BE2C (cell line): ENCODE measurements around the gene RNF207.

ENCODE experiments used
- DNase-seq: peaks from one replicate; pipeline ENCODE4 v3.0.0-alpha.2; 2020
- H3K27me3 ChIP-seq: fragments of 250-450 bp; sonication (Bioruptor Pico); 2 replicates; pipeline ENCODE4 v1.5.1; 2020; ENCODE audit warnings: mild to moderate bottlenecking
- H3K36me3 ChIP-seq: fragments of 250-450 bp; sonication (Bioruptor Pico); 2 replicates; pipeline ENCODE4 v1.5.1; 2020; ENCODE audit warnings: mild to moderate bottlenecking
- H3K4me1 ChIP-seq: fragments of 250-450 bp; sonication (Bioruptor Pico); 2 replicates; pipeline ENCODE4 v1.5.1; 2020
- H3K4me3 ChIP-seq: 2 replicates; pipeline ENCODE4 v1.5.1; 2011; ENCODE audit warnings: low read depth, low read length
- H3K9me3 ChIP-seq: fragments of 250-450 bp; sonication (Bioruptor Pico); 2 replicates; pipeline ENCODE4 v1.5.1; 2020
- CTCF ChIP-seq: IDR thresholded peaks from 2 replicates; pipeline ENCODE4 v1.5.1; 2012; ENCODE audit warnings: mild to moderate bottlenecking, low read depth, low read length

RNF207 gene

GRCh38 chr1:6202256-6202655 lies 3.7 kb upstream of the RNF207 start:
- H3K36me3 ChIP-seq = peaks cover 11% of the 10 kb centered on the region
- DNase-seq = no peak
- no peak for TF ChIP-seq CTCF
- no peaks in the 10 kb centered on the region for H3K27me3 ChIP-seq
- no peaks in the 10 kb centered on the region for H3K4me1 ChIP-seq
- H3K9me3 ChIP-seq = no peaks in the 10 kb centered on the region
- H3K4me3 ChIP-seq = no peak overlapping the region

- no peaks in the 10 kb centered on the region for H3K4me1 ChIP-seq
- no peak for TF ChIP-seq CTCF
- H3K9me3 ChIP-seq = no peaks in the 10 kb centered on the region
- no peaks in the 10 kb centered on the region for H3K27me3 ChIP-seq
- H3K36me3 ChIP-seq = no peaks in the 10 kb centered on the region
- no peak overlapping the region for H3K4me3 ChIP-seq
- no peak for DNase-seq
Measured at GRCh38 chr1:6206520-6206855, 569 bp downstream of the RNF207 start.

DNA sequence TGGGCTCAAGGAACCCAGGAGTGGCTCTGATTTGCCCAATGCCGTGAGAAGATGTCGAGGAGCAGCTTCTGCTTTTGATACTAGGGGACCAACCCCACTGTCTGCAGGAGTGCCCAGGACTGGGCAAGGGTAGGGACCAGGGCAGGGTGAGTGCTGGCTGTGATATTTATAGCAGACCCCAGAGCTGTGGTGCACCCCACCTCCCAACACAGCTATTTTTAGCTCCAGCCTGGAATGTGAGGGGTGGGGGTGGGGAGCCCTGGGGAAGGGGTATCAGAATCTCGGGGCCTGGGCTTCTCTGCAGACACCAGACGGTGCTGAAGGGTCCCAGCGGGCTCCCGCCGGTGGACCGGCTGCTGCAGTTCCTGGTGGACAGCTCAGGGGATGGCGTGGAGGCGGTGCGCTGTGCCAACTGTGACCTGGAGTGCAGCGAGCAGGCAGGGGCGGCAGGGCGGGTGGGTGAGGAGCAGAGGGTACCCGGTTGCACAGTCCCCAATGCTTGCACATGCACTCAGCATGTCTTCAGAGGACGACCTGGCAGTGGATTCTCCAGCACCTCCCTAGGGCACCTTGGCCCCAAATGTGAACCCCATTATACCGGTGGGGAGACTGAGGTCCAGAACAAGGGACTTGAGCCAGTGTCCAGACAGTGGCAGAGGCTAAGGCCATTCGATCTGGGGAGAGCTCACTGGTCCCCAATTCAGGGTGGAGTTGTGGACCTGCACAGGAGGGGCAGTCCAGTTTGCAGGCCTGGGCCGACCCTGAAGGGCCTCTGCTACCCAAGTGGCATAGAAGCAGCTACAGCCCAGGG lies 1.4 kb downstream of the RNF207 start:
- H3K4me3 ChIP-seq = no peak overlapping the region
- no peak for DNase-seq
- no peak for TF ChIP-seq CTCF
- peaks cover under 1% of the 10 kb centered on the region; the same call in 1 of the 2 replicates for H3K36me3 ChIP-seq
- no peaks in the 10 kb centered on the region for H3K27me3 ChIP-seq
- H3K4me1 ChIP-seq = no peaks in the 10 kb centered on the region
- no peaks in the 10 kb centered on the region for H3K9me3 ChIP-seq

DNA sequence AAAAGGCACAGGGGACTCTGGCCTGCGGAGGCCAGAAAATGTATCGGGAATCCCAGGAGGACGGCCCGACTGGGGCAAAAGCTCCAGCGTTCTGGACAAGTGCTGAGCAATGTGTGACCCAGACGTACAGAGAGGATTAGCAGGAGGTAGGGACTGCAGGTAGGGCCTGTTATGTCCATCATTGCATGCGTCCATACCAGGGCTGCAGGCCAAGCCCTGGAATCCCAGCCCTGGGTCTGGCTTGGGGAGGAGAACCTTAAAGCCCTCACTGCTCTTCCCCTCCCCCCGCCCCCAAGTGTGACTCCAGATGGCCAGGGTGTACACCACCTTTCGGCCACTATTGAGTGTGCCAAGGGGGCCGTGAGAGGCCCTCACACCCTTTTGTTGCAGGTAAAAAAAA lies 2.0 kb downstream of the RNF207 start:
- no peak for DNase-seq
- no peak for TF ChIP-seq CTCF
- Histone ChIP-seq H3K4me3 (peak overlapping the region; percentile 4; the same call in 1 of the 2 replicates), H3K9me3 (no peaks in the 10 kb centered on the region), H3K4me1 (no peaks in the 10 kb centered on the region), H3K36me3 (peaks cover 4% of the 10 kb centered on the region), H3K27me3 (no peaks in the 10 kb centered on the region)

DNA sequence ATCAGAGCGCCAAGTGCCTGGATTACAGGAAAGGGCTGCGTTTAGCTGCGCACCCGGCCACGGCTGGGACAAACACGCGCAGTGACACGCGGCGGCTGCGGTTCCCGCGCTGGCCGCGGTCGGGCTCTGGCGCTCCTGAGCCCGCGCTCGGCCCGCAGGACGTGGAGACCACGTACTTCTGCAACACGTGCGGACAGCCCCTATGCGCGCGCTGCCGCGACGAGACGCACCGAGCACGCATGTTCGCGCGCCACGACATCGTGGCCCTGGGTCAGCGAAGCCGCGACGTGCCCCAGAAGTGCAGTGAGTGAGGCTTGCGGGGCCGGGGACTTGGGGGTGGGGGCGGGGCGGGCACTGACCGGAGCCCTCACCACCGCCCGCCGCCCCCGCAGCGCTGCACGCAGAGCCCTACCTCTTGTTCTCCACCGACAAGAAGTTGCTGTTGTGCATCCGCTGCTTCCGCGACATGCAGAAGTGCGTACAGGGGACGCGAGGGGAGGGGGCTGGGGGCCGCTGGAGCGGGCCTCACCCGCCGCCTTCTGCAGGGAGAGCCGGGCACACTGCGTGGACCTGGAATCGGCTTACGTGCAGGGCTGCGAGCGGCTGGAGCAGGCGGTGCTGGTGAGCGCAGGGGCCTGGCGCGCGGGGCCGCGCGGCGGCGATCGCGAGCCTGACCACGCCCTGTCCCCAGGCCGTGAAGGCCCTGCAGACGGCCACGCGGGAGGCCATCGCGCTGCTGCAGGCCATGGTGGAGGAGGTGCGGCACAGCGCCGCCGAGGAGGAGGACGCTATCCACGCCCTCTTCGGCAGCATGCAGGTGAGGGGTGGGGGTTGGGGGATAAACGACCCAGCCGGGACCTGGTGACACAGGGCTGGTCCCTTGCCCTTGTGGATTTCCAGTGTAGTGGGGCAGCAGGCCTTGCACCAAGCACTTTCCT lies 3.1 kb downstream of the RNF207 start:
- Histone ChIP-seq H3K4me3 (peak overlapping the region; percentile 65), H3K36me3 (peaks cover 4% of the 10 kb centered on the region), H3K27me3 (no peaks in the 10 kb centered on the region), H3K9me3 (no peaks in the 10 kb centered on the region), H3K4me1 (no peaks in the 10 kb centered on the region)
- TF ChIP-seq CTCF = peak; percentile 48
- peak; percentile 72 for DNase-seq
